GM19438 (cell line): Measurements from ENCODE around the gene NHLRC4.
"Not testable (repeated sequence)": the region's sequence is repeated elsewhere in the genome, so short reads cannot be mapped to it uniquely, and the experiment has no call there.

Source experiments
- ATAC-seq: cut with Tn5 transposase; IDR thresholded peaks from one replicate; pipeline ENCODE4 v1.9.1; 2021; ENCODE audit warnings: low read depth; ENCODE audit not compliant: unreplicated experiment

Gene NHLRC4

DNA sequence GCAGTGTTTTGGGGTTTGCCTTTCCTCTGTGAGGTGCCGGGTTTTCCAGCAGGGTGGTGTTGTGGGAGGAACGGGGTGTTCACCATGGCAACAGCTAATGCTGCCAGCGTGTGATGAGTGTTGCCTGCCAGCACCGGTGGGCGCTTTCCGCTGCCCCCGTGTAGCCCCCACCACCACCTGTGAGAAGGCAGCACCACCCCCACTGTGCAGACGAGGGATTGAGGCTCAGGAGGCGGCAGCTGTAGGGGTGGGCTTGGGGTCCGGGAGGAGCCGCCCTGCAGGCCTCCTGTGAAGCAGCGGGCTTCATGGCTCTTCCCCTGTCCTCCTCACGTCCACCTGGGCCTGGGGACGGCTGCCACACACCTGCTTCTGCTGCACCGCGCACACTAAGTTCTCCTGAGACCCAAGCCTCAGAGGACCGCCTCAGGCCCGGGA lies 28.3 kb downstream of the NHLRC4 start:
- ATAC-seq = no peak

DNA sequence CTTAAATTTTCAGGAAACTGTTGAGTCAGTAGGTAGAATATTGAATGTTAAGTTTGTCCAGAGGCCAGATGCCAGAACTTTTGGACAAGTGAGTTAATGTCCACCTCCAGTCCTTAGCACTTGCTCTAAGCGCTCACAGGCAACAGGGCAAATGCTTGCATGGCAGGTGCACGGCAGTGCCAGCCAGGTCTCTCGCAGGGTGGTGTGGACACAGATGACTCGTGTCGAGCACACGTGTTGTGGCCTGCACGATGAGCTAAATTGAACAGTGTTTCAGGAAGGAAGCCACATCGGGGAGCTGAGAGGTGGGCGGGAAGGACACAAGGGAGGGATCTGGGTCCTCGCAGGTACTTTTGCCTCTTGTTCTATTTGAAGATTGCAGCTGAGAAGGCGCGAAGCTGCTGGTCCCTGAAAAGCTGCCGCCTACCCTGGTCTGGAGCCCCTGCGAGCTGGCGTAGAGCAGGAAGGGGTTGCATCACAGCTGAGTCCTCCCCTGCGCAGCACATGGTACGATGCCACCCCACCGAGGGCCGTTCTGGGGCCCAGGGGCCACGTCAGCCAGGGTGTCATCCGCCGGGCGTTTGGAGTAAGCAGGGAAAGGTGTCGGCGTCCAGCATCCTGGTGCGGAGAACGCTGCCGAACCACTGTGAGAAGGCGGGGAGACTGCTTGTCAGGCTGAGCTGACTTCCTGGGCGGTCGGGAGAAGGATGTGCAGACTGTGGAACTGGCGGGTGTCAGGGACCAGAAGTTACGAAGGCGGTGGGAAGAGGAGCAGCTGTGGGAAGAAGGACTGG lies 29.3 kb downstream of the NHLRC4 start:
- ATAC-seq = no peak

DNA sequence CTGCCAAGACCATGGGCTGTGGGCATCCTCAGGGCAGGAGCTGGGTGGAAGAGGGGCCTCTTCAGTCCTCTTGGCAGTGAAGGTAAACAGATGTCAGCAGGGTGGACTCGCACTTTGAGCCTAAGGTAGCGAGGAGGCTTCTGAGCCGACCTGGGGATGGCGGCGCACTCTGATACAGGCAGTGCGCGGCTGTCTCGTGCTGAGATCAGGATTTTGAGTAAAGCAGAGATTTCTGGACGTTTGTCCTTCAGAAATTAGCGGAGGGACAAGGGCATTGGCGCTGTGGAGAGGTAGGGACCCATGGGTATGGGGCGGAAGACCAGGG lies 29.9 kb downstream of the NHLRC4 start:
- ATAC-seq = no peak

DNA sequence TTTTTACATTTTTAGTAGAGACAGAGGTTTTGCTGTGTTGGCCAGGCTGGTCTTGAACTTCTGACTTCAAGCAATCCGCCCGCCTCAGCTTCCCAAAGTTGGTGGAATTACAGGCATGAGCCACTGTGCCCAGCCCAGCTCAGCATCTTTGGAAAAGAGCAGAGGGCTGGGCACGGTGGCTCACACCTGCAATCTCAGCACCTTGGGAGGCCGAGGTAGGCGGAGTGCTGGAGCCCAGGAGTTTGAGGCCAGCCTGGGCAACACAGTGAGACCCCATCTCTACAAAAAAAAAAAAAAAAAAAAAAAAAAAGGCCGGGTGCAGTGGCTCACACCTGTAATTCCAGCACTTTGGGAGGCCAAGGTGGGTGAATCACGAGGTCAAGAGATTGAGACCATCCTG lies 30.9 kb downstream of the NHLRC4 start:
- not testable (repeated sequence) for ATAC-seq

DNA sequence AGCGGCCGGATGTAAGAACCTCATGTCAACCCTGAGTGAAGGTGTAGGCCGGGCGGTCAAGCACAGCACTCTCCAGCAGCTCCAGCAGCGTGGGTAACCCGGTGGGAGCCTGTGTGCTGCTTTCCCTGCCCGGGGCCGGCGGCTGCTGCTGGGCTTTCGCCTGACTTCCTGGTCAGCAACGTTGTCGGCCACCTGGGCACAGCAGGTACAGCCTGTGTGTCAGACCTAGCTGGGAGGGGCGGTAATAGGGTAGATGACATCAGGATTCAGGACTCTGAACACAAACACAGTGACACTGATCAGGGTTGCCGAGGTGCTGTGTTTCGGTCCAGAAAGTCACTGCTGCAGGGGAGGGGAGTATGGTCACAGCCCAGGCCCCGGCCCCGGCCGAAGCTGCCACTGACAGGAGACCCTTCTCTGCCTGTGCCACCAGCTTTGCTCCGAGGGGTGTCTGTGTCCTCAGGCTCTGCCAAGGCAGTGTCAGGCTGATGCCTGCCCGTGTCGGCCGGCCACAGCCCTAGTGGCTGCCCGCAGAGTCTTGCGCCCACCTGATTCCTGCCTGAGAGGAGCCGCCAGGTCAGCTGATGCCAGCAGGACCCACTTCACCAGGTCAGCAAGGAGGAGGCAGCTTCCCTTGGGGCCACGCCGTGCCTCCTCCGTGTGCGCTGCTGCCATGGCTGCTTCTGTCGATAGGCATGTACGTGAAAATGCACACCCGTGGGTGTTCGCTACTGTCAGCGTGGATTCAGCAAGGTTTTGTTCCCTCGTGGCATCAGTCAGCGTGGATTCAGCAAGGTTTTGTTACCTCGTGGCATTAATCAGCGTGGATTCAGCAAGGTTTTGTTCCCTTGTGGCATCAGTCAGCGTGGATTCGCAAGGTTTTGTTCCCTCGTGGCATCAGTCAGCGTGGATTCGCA lies 32.3 kb downstream of the NHLRC4 start:
- ATAC-seq = no peak

DNA sequence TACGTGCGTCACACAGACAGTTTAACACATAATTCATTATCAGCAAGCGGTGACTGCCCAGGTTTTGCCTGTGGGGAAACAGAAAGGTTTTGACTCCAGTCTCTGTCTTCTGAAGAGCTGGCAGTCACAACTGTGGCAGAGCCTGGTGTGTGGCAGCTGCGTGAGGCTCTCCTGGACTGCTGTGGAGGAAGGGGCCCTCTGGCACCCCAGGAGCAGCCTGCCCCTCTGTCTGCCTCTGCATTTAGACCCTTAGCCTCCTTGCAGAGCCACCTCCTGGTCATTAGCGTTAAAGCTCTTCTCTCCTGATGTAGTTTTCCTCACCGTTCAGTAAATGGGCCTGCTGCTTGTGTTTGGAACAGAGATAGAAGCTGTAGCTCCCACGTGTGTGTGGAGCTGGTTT lies 34.0 kb downstream of the NHLRC4 start:
- ATAC-seq = no peak

DNA sequence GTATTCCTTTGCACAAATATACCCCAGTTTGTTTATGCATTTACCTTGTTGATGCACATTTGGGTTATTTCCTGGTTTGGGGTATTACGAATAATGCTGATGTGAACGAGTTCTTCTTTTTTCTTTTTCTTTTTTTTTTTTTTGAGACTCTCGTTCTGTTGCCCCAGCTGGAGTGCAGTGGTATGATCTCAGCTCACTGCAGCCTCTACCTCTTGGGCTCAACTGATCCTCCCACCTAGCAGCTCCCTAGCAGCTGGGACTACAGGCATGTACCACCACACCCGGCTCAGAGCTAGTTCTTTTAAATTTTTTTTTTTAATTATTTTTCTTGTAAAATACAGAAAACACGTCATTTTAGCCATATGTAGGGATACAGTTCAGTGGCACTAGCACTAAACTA lies 37.1 kb downstream of the NHLRC4 start:
- ATAC-seq = no peak

DNA sequence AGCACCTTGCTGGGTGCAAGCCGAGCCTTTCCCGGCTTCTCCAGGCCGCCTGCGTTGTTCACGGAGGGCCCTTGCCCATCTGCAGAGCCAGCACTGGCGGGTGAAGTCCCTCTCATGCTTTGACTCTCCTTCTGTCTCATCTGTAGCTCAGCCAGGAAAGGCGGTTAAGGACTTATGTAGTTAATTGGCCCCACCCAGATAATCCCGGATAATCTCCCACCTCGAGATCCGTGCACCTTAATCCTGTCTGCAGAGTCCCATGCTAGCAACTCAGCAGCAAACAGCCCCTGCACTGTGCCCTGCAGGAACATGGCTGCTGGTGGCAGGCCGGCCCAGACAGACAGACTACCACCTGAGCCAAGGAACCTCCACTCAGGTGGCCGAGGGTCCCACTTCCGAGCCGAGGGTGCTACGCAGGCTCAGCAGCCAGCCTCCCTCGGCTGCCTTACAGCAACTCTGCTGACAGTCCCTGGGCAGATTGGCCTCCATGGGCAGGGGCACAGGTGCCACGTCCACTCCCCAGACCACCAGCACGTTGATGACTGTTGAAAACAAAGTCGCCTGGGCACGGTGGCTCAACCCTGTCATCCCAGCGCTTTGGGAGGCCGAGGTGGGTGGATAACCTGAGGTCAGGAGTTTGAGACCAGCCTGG lies 40.0 kb downstream of the NHLRC4 start:
- no peak for ATAC-seq

DNA sequence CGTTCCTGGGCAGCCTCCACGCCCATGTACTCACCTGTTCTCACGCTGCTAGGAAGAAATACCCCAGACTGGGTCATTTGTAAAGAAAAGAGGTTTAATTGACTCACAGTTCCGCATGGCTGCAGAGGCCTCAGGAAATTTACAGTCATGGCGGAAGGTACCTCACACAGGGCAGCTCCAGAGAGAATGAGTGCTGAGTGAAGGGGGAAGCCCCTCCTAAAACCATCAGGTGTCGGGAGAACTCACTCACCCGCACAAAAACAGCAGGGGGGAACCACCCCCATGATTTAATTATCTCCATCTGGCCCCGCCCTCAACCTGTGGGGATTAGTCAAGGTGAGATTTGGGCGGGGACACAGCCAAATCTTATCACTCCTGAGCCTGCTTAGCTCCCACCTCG lies 41.2 kb downstream of the NHLRC4 start:
- no peak for ATAC-seq

DNA sequence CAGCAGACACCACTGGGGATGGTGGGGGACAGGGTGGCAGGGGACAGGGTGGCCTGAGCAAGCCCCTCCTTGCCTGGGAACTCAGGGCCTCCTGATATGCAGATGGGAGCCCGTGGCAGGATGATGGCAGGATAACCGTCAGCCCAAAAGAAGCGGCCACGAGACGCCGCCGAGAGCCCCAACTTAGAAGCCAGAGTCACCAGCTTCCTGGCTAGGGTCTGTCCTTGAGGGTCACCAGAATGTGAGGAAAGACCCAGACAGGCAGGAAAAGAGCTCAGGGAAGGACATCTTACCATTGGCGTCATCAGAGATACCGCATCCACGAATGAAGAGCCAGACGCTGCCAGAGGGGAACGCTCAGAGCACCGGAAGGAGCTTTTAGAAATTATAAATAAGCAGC lies 42.5 kb downstream of the NHLRC4 start:
- no peak for ATAC-seq

DNA sequence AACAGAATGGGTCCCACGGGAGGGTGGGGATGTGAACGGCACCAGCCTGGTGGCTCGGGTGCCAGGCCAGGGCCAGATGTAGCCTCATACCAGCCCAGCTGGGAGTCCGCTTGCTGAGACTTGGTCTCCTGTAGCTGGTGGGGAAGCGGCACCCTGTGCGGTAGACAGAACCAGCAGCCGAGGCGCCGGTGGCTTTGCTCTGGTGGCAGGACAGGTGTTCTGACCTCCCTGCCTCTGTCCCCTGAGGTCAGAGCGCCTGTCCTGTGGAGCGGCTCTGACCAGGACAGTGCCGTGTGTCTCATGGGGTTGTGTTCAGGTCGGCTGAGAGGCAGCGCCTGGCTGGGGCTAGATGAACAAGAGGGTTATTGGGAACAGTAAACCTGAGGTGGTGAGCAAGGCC lies 43.2 kb downstream of the NHLRC4 start:
- ATAC-seq = no peak

DNA sequence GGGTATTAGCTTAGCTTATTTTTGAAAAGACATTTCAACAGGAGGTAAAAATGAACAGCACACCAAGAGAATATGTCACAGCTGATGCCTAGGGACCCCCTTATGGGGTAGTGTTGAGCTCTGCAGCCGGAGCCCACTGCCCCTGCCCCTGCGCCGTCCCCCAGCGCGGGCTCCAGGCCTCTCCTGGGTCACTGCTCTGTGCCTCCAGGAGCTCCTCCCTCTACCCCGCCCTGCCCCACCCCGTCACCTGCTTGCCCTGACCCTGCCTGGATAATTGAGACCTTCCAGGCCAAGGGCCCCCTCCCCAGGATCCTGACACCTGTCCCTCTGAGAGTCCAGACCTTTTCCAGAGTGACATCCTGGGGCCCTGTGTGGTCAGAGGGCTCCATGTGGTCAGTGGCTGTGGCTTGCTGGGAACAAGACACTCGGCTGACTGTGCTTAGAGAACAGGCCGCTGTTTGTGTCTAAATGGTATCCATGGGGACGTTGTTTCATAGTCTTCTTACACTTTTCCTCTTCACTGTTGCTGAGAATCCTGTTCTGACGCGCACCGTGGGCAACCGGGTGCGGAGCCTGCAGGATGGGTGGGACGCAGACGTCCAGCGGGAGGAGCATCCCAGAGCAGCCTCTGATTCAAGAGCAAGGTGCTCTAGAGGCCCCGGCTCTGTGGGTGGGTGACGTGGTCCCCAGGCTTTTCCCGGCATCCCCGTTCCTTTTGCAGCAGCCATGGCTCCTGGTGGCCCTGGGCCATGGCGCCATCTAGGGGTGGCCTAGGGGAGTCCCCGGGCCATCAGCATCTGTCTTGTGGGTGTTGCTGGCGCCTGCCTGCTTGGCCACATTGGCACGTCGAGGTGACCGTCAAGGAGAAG lies 43.9 kb downstream of the NHLRC4 start:
- ATAC-seq = no peak

DNA sequence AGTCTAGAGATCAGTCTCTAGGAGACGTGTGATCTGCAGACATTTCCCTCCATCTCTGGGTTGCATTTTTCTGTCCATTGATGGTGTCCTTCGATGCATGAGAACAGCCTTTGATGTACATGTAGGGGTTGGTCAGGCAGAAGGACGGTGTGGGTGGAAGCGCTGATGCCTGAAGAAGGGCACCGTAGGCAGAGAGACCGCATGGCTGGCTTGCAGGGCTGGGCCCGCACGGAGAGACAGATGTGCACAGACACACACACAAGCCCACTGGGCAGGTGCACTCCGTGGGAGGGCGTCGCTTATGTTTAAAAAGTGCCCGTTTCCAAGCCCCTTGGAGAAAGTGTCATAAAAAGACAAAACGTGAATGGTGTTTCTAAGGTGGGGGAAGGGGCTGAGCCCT lies 48.3 kb downstream of the NHLRC4 start:
- ATAC-seq = no peak

DNA sequence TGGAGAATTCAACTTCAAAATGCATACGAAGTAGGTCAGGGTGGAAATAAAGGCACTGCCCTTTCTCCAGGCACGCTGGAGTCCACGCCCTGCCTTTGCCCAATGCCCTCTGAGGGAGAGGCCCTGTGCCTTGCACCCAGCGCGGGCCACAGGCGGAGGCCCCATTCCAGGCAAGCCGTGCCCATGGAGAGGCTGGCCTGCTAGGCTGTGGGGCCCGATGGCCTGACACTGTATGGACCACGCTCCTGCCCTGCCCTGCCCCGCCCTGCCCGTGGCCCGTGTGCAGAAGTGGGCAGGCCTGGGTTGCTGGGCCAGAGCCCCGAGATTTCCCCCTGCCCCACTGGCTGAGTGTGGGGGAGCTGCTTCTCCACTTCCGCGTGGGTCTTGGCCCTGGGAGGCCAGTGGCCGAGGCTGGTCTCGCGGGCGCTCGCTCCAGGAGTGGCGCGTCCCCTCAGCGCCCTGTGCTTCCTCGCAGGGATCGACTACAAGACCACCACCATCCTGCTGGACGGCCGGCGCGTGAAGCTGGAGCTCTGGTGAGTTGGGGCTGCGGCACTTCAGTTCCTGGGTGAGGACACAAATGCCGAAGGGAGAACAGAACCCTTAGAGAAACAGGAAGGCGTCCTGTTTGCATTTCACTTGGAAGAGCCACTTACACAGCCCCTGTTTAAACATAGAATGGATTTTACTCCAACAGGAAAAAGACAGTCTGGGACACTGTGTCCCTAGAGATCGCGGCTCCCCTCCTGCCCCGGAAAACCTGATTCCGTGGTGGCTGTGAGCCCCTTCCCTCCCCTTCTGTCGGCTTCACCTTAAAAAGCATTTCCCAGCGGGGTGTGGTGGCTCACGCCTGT lies 50.2 kb downstream of the NHLRC4 start:
- ATAC-seq = no peak

DNA sequence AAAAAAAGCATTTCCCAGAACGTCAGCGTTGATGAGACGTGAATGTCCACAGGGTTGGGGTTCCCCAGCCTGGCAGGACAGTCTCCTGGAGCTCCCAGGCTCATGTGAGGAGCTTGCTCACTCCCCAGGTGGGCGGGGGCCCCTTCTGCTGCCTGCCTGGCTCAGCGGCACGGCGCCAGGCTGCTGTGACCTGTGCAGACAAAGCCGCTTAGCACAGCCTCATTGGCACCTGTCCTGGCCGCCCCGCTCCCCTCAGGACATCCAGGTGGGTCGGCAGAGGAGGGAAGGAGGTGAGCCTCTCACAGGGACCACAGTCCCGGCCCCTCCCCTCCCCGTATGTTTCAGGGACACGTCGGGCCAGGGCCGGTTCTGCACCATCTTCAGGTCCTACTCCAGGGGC lies 51.0 kb downstream of the NHLRC4 start:
- no peak for ATAC-seq
